ENCODE results near the gene METTL21C. TPM values are rescaled to one million over a fixed set of nuclear protein-coding genes. Genes with fewer than 3 reads are reported as not detected.

METTL21C gene
- total RNA-seq = 0.69 TPM
- polyA plus RNA-seq = not detected

DNA sequence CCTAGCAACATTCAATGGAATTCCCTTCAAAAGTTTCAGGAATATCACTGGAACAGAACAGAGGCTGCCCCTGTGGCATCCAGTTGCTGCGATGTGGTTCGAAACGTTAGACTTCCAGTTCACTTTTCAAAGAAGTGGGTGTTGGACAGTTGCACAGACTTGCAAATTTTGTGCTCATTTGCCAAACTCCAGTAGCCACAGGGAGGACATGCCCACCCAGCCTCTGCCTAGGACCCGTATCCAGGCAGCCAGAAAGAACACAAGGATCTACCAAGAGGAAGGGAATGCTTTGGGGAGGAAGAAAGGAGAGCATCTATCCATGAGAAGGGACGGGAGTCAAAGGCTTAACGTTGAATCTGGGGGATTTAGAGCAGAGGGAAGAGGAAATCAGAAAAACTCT lies at the start of gene METTL21C:
METTL21C (minus strand) TSS at position 108 of the 400 bp plus-strand sequence. CDS start 546 bp downstream, outside the sequence.
- no peak within 1 kb of the TSS for H3K27ac ChIP-seq (ENCODE audit: low read depth)
- 74% methylated on average over 6 of the region's 6 CpGs for WGBS
- no peak for DNase-seq (ENCODE audit: extremely low spot score)
- H3K4me1 ChIP-seq (ENCODE audit: insufficient read depth) = no peaks in the 10 kb centered on the region
- no peak within 1 kb of the TSS for H3K4me3 ChIP-seq (ENCODE audit: low read depth, low read length)
- H3K36me3 ChIP-seq (ENCODE audit: insufficient read depth) = no peaks in the 10 kb centered on the region

GRCh38 chr13:102742506-102742905 lies 47.7 kb upstream of the METTL21C start:
- no peak for DNase-seq (ENCODE audit: extremely low spot score)
- Histone ChIP-seq H3K4me1 (ENCODE audit: insufficient read depth) (no peaks in the 10 kb centered on the region), H3K36me3 (ENCODE audit: insufficient read depth) (no peaks in the 10 kb centered on the region), H3K27ac (ENCODE audit: low read depth) (no peak overlapping the region), H3K4me3 (ENCODE audit: low read depth, low read length) (no peak overlapping the region)

DNA sequence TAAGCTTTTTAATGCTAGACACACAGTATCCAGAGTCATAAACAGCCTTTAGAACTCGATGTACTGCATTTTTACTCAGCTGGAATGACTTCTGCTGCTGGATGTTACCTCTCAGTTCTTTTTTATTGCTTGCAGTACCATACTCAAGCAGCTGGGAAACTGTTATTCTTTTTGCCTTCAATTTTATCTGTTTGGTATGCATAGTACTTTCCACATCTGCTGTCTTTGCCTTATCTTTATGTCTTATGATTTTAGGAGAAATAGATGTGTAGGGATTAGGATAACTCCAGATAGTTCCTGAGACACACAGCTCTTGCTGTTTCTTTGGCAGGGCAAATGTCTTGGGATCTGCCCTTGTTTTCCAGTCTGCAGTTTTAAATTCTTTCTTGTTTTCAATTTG lies 47.3 kb upstream of the METTL21C start:
- 26% methylated on average over 1 of the region's 1 CpG for WGBS
- H3K27ac ChIP-seq (ENCODE audit: low read depth) = no peak overlapping the region
- no peaks in the 10 kb centered on the region for H3K36me3 ChIP-seq (ENCODE audit: insufficient read depth)
- no peak overlapping the region for H3K4me3 ChIP-seq (ENCODE audit: low read depth, low read length)
- no peak for DNase-seq (ENCODE audit: extremely low spot score)
- no peaks in the 10 kb centered on the region for H3K4me1 ChIP-seq (ENCODE audit: insufficient read depth)

DNA sequence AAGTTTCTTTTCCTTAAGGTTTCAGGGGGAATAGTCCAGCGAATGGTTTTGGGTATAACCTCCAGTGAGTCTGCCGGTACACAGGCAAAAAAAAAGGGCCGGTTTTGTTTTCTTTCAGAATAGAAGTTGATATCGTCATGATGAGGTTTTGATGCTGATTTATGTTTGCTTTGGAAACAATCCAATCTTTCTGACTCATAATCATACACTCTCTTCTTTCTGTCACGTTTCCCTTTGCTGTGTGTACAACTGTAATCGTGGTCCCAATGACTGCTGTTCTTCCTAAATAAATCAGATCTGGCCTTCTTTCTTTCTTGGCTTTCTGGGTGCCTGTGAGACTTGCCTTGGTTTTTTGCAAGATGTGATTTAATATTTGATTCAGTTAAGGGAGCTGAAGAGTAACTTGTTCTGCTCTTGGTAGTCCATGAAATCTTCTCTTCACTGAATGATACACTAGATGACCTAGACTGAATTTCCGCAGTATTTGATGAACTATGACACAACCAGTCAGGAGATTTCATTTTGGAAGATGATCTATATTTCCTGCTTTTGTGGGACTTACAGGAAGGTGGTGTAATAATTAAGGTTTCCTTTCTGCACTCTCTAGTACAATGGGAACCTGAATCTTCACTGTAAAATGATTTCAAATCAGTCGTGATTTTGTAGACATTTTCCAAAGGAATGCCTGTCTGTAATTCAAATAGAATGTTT lies 34.9 kb upstream of the METTL21C start:
- DNase-seq (ENCODE audit: extremely low spot score) = no peak
- WGBS = 47% methylated on average over 8 of the region's 8 CpGs
- Histone ChIP-seq H3K4me3 (ENCODE audit: low read depth, low read length) (no peak overlapping the region), H3K36me3 (ENCODE audit: insufficient read depth) (no peaks in the 10 kb centered on the region), H3K27ac (ENCODE audit: low read depth) (no peak overlapping the region), H3K4me1 (ENCODE audit: insufficient read depth) (no peaks in the 10 kb centered on the region)

- Histone ChIP-seq H3K36me3 (ENCODE audit: insufficient read depth) (no peaks in the 10 kb centered on the region), H3K27ac (ENCODE audit: low read depth) (no peak overlapping the region), H3K4me3 (ENCODE audit: low read depth, low read length) (no peak overlapping the region), H3K4me1 (ENCODE audit: insufficient read depth) (no peaks in the 10 kb centered on the region)
- DNase-seq (ENCODE audit: extremely low spot score) = no peak
- 77% methylated on average over 2 of the region's 2 CpGs for WGBS
These were observed 31.6 kb upstream of the METTL21C start for GRCh38 chr13:102726430-102726829.

- Histone ChIP-seq H3K4me1 (ENCODE audit: insufficient read depth) (no peaks in the 10 kb centered on the region), H3K4me3 (ENCODE audit: low read depth, low read length) (no peak overlapping the region), H3K36me3 (ENCODE audit: insufficient read depth) (no peaks in the 10 kb centered on the region), H3K27ac (ENCODE audit: low read depth) (no peak overlapping the region)
- WGBS = 70% methylated on average over 6 of the region's 6 CpGs
- DNase-seq (ENCODE audit: extremely low spot score) = no peak
These were observed 30.1 kb upstream of the METTL21C start for GRCh38 chr13:102724923-102725322.

DNA sequence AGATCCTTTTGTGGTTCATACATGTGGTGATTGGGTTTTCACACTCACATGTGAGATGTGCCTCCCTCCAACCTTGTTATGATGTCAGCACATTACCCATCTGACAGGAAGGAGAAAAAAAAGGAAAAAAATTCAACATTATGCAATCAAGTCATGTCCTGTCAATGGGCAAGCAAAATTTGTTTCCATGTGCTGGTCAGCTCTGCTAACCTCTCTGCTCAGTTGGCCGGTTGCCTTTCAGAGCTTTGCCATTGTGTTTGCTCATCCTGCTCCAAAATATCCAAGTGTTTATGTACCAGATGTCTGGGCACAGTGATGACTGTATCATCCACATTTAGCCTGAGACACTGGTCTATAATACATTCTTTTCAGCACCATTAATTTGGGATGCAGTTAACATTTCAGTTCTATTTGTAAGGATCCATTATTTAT lies 27.0 kb upstream of the METTL21C start:
- no peak for DNase-seq (ENCODE audit: extremely low spot score)
- no peaks in the 10 kb centered on the region for H3K36me3 ChIP-seq (ENCODE audit: insufficient read depth)
- no peak overlapping the region for H3K27ac ChIP-seq (ENCODE audit: low read depth)
- no peaks in the 10 kb centered on the region for H3K4me1 ChIP-seq (ENCODE audit: insufficient read depth)
- 36% methylated on average over 1 of the region's 1 CpG for WGBS
- no peak overlapping the region for H3K4me3 ChIP-seq (ENCODE audit: low read depth, low read length)

- no peaks in the 10 kb centered on the region for H3K4me1 ChIP-seq (ENCODE audit: insufficient read depth)
- no peak for DNase-seq (ENCODE audit: extremely low spot score)
- H3K36me3 ChIP-seq (ENCODE audit: insufficient read depth) = no peaks in the 10 kb centered on the region
- 59% methylated on average over 2 of the region's 2 CpGs for WGBS
- no peak overlapping the region for H3K4me3 ChIP-seq (ENCODE audit: low read depth, low read length)
- H3K27ac ChIP-seq (ENCODE audit: low read depth) = no peak overlapping the region
These were observed 23.9 kb upstream of the METTL21C start for GRCh38 chr13:102718746-102719145.

- WGBS = 51% methylated on average over 1 of the region's 1 CpG
- DNase-seq (ENCODE audit: extremely low spot score) = no peak
- Histone ChIP-seq H3K4me1 (ENCODE audit: insufficient read depth) (no peaks in the 10 kb centered on the region), H3K36me3 (ENCODE audit: insufficient read depth) (no peaks in the 10 kb centered on the region), H3K27ac (ENCODE audit: low read depth) (no peak overlapping the region), H3K4me3 (ENCODE audit: low read depth, low read length) (no peak overlapping the region)
These were observed 20.6 kb upstream of the METTL21C start for GRCh38 chr13:102715447-102715846.

- no peak for DNase-seq (ENCODE audit: extremely low spot score)
- Histone ChIP-seq H3K4me1 (ENCODE audit: insufficient read depth) (no peaks in the 10 kb centered on the region), H3K27ac (ENCODE audit: low read depth) (no peak overlapping the region), H3K36me3 (ENCODE audit: insufficient read depth) (no peaks in the 10 kb centered on the region), H3K4me3 (ENCODE audit: low read depth, low read length) (no peak overlapping the region)
- 87% methylated on average over 9 of the region's 9 CpGs for WGBS
These were observed 15.4 kb upstream of the METTL21C start for GRCh38 chr13:102710261-102710679.

DNA sequence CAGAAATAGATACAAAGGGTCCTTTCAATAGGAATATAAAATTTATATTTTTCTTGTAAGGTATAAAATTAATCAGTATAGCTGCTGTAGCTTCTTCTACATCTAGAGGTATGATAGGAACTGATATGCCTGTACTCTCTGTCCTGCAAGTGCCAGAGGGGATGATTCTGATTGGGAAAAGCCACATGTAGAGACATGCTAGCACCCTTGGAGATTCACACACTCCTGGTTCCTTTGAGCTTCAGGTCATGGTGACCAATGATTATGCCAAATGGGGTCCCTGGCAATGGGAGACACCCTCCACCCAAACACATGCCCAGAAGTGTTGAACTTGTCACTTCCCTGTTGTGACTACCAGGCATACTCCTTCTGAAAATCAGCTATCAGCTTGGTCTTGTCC lies 14.7 kb upstream of the METTL21C start:
- Histone ChIP-seq H3K36me3 (ENCODE audit: insufficient read depth) (no peaks in the 10 kb centered on the region), H3K27ac (ENCODE audit: low read depth) (no peak overlapping the region), H3K4me1 (ENCODE audit: insufficient read depth) (no peaks in the 10 kb centered on the region), H3K4me3 (ENCODE audit: low read depth, low read length) (no peak overlapping the region)
- DNase-seq (ENCODE audit: extremely low spot score) = no peak

GRCh38 chr13:102708991-102709390 lies 14.1 kb upstream of the METTL21C start:
- Histone ChIP-seq H3K27ac (ENCODE audit: low read depth) (no peak overlapping the region), H3K4me3 (ENCODE audit: low read depth, low read length) (no peak overlapping the region), H3K4me1 (ENCODE audit: insufficient read depth) (no peaks in the 10 kb centered on the region), H3K36me3 (ENCODE audit: insufficient read depth) (no peaks in the 10 kb centered on the region)
- DNase-seq (ENCODE audit: extremely low spot score) = no peak
- 89% methylated on average over 2 of the region's 2 CpGs for WGBS

DNA sequence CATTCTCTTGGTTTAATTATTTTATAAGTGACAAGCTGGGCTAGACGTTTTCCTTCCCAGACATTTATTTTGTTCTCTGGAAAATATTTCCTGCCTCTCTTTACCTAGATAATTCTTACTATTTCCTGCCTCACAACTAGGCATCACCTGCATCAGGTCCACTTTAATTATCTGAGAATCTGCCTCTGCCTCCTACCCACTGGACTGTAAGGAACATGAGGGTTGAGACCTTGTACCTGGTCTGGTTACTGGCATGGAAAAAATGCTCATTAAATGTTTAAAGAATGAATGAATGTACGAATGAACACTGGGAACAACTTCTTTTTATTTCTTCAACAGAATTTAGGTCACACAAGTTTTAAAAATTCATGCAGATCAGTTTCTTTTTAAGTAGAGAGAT lies 13.4 kb upstream of the METTL21C start:
- DNase-seq (ENCODE audit: extremely low spot score) = no peak
- H3K36me3 ChIP-seq (ENCODE audit: insufficient read depth) = no peaks in the 10 kb centered on the region
- no peaks in the 10 kb centered on the region for H3K4me1 ChIP-seq (ENCODE audit: insufficient read depth)
- H3K27ac ChIP-seq (ENCODE audit: low read depth) = no peak overlapping the region
- H3K4me3 ChIP-seq (ENCODE audit: low read depth, low read length) = no peak overlapping the region
- 37% methylated on average over 2 of the region's 2 CpGs for WGBS

DNA sequence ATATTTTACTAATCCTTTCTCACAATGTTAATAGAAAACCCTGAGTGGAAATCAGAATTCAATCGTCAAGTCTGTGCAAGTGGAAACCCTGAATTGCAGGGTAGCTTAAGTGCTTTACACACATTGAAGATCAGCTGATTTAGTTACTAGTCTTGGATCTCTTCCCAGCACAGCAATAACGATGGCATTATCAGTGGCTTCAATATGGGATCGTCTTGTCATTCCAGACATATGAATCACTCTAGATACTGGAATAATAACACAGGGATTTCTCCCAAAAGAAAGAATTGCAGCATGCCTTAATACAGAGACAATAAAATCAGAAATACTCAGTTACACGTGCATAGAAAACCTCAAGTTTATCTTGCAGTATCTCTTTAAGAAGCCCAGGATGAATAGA lies 12.6 kb upstream of the METTL21C start:
- Histone ChIP-seq H3K27ac (ENCODE audit: low read depth) (no peak overlapping the region), H3K4me3 (ENCODE audit: low read depth, low read length) (no peak overlapping the region), H3K4me1 (ENCODE audit: insufficient read depth) (no peaks in the 10 kb centered on the region), H3K36me3 (ENCODE audit: insufficient read depth) (no peaks in the 10 kb centered on the region)
- WGBS = 7% methylated on average over 4 of the region's 4 CpGs
- DNase-seq (ENCODE audit: extremely low spot score) = no peak

All from urinary bladder (tissue), 4 donors.